Gastrocnemius medialis (tissue), 4 donors: Measurements from ENCODE around the gene LRRC2.

Source experiments
- CTCF ChIP-seq, 5 experiments: fragments of 450-650 bp in 3 of 5; fragments of 200-600 bp in 2 of 5; sonication (generic) in 2 of 5; IDR thresholded peaks in 4 of 5; conservative IDR thresholded peaks in 1 of 5; 1 replicate in 4 of 5; 2 replicates in 1 of 5; pipeline ENCODE4 v1.5.1; 2016 to 2019; ENCODE audit warnings: antibody characterized with exemption in 5 of 5, mild to moderate bottlenecking in 3 of 5, moderate library complexity in 3 of 5
- POLR2A ChIP-seq, 2 donors: fragments of 450-650 bp; IDR thresholded peaks; one replicate each; pipeline ENCODE4 v1.6.1; 2017; ENCODE audit warnings: antibody characterized with exemption in 2 of 2, mild to moderate bottlenecking in 2 of 2, moderate library complexity in 2 of 2

- TF ChIP-seq CTCF (IDR thresholded peaks at IDR 0.05 in 4 of 5, conservative IDR thresholded peaks at IDR 0.05 in 1 of 5) (no peak), POLR2A (IDR thresholded peaks at IDR 0.05) (no peak)
Observed at GRCh38 chr3:46477145-46477544, 89.0 kb downstream of the LRRC2 start.
